Glutamatergic neuron (in vitro differentiated cells): Measurements from ENCODE around the gene ARHGAP22. TPM values are rescaled to one million over a fixed set of nuclear protein-coding genes. Genes with fewer than 3 reads are reported as not detected.

Experiments used
- DNase-seq: peaks from one replicate; pipeline ENCODE4 v3.0.0; 2022
- H3K27ac Mint-ChIP-seq: one replicate; pipeline ENCODE4 v1.8.0; 2020; ENCODE audit warnings: mild to moderate bottlenecking, mixed read lengths, inconsistent platforms; ENCODE audit not compliant: unreplicated experiment
- H3K27me3 Mint-ChIP-seq: one replicate; pipeline ENCODE4 v1.8.0; 2020; ENCODE audit warnings: mild to moderate bottlenecking, moderate library complexity, mixed read lengths, inconsistent platforms; ENCODE audit not compliant: unreplicated experiment
- H3K36me3 Mint-ChIP-seq: one replicate; pipeline ENCODE4 v1.8.0; 2020; ENCODE audit warnings: mild to moderate bottlenecking, mixed read lengths, inconsistent platforms; ENCODE audit not compliant: unreplicated experiment
- H3K4me1 Mint-ChIP-seq: one replicate; pipeline ENCODE4 v1.8.0; 2020; ENCODE audit warnings: mild to moderate bottlenecking, low read depth, mixed read lengths, inconsistent platforms; ENCODE audit not compliant: unreplicated experiment
- H3K4me3 Mint-ChIP-seq: one replicate; pipeline ENCODE4 v1.8.0; 2020; ENCODE audit warnings: mild to moderate bottlenecking, mixed read lengths, inconsistent platforms; ENCODE audit not compliant: unreplicated experiment
- H3K9me3 Mint-ChIP-seq: one replicate; pipeline ENCODE4 v1.8.0; 2020; ENCODE audit warnings: mild to moderate bottlenecking, moderate library complexity, mixed read lengths, inconsistent platforms; ENCODE audit not compliant: unreplicated experiment
- CTCF ChIP-seq: fragments of 200-600 bp; sonication (generic); IDR thresholded peaks from one replicate; pipeline ENCODE4 v1.5.0; 2021; ENCODE audit not compliant: partially characterized antibody, unreplicated experiment
- total RNA-seq: library from RNA; stranded (reverse); fragmentation: NEBNext Ultra II Directional; extraction: Animal tissue kit (Norgen Biotek cat#: 25700); gene quantifications from one replicate; pipeline ENCODE4 v1.2.1, GENCODE V29; 2021; ENCODE audit not compliant: unreplicated experiment

ARHGAP22 gene
- total RNA-seq, 1 donor from 2014 or later: 10.0 TPM

DNA sequence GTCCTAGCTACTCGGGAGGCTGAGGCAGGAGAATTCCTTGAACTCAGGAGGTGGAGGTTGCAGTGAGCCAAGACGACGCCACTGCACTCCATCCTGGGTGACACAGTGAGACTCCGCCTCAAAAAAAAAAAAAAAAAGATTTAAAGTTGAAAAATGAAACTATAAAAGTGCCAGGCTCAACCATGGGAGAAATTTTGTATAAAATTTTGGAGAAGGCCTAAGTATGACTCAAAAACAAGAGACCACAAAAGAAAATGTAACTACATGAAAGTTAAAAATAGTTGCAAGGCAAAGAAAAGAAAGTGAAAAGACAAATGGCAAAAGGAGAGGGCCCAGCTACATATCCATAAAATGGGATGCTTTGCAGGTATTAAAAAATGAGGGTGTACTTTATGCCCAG is 104.1 kb downstream of the ARHGAP22 start:
- Mint-ChIP-seq H3K27me3 (peaks cover 6% of the 10 kb centered on the region), H3K4me3 (no peak overlapping the region), H3K9me3 (no peaks in the 10 kb centered on the region), H3K27ac (no peak overlapping the region), H3K4me1 (peaks cover 7% of the 10 kb centered on the region), H3K36me3 (no peaks in the 10 kb centered on the region)
- TF ChIP-seq CTCF: no peak
- DNase-seq: no peak

DNA sequence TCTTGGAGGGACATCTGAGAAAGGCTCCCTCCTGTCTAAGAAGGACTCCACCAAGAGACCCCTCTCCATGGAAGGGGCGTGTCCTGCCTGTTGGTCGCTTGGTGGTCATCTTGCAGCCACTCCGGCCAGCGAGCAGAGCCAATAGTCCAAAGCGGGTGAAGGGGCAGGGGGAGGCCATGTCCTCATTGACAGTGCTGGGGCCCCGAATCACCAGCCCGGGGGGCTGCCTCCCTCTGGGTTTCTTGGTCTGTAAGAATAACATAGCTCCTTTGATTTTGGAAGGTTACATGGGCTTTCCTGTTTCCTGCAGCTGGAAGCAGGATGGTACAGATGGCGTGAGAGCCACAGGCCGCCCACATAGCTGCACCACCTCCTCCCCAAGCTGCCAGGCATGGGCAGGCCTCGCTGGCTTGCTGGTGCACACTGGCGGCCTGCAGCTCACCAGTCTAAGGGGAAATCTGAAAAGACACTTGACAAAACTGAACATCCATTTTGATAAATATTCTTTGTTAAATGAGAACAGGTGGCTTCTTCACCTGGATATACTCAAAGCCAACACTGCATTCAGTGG is 105.8 kb downstream of the ARHGAP22 start:
- H3K27ac Mint-ChIP-seq: no peak overlapping the region
- H3K4me1 Mint-ChIP-seq: peaks cover 15% of the 10 kb centered on the region
- H3K36me3 Mint-ChIP-seq: no peaks in the 10 kb centered on the region
- H3K27me3 Mint-ChIP-seq: peaks cover 10% of the 10 kb centered on the region
- TF ChIP-seq CTCF: no peak
- H3K9me3 Mint-ChIP-seq: peaks cover 7% of the 10 kb centered on the region
- no peak overlapping the region for H3K4me3 Mint-ChIP-seq
- DNase-seq: no peak

GRCh38 chr10:48497780-48498770 is 106.8 kb downstream of the ARHGAP22 start:
- no peak for TF ChIP-seq CTCF
- H3K9me3 Mint-ChIP-seq: peaks cover 7% of the 10 kb centered on the region
- no peak overlapping the region for H3K27ac Mint-ChIP-seq
- peaks cover 23% of the 10 kb centered on the region for H3K4me1 Mint-ChIP-seq
- no peak overlapping the region for H3K4me3 Mint-ChIP-seq
- H3K27me3 Mint-ChIP-seq: peaks cover 10% of the 10 kb centered on the region
- no peaks in the 10 kb centered on the region for H3K36me3 Mint-ChIP-seq
- DNase-seq: no peak

DNA sequence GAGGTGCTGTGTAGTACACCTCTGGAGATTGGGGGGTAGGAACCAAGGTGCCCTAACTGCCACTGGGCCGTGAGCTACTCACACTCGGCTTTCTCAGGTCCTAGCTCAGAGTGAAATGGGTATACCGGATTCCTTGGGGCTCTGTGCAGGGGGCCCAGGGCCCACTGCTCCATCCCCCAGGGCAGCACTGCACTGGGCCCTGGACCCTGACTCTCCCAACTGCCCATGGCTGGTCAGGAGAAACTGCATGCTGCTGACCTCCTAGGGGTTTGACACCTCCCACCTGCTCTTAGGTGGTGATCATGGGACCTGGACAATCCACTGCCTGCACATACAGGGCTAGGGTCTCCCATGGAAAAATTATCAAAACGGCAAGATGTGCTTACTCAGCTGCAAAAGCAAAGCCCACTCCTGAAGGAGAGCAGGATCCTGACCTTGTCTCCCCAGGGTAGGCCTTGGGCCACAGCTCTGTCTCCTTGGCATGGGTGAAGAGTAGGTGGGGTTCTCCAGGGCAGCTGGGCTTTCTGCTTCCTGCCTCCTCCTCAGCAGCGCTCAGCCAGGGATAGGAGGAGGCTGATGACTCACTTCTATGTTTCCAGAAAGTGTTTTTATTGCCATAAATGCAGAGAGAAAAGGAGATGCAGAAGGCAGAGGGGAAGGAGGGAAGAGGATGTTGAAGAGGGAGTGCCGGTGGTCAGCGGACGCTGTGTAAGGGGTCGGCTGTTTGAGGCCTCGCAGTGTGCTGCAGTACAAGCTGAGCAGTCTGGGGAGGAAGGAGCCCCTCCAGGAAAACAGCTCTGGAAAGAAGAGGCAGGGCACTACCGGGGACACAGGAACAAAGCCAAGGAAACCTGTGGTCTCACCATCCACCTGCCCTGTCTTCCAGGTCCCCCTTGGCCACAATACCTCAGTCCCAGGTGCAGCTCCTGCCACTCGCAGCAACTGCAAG is 107.8 kb downstream of the ARHGAP22 start:
- no peak for DNase-seq
- Mint-ChIP-seq H3K9me3 (peaks cover 7% of the 10 kb centered on the region), H3K27me3 (peaks cover 10% of the 10 kb centered on the region), H3K36me3 (no peaks in the 10 kb centered on the region), H3K4me3 (no peak overlapping the region), H3K27ac (no peak overlapping the region), H3K4me1 (peaks cover 23% of the 10 kb centered on the region)
- no peak for TF ChIP-seq CTCF
